Stimulated activated CD4-positive, alpha-beta T cell treated with anti-CD3 and anti-CD28 coated beads, TNF-alpha, amount 100 ng/mL, for 48 hours (primary cell): Measurements from ENCODE around the gene TBC1D19.
A peak's percentile ranks its signal among the peaks of the same experiment; 100 is the strongest.
"Not testable (repeated sequence)": the region's sequence is repeated elsewhere in the genome, so short reads cannot be mapped to it uniquely, and the experiment has no call there.

Source experiments
- DNase-seq, 3 donors: peaks; one replicate each; pipeline ENCODE4 v3.0.0-alpha.2; 2020; ENCODE audit warnings: low read depth in 3 of 3

The TBC1D19 gene, protein sequence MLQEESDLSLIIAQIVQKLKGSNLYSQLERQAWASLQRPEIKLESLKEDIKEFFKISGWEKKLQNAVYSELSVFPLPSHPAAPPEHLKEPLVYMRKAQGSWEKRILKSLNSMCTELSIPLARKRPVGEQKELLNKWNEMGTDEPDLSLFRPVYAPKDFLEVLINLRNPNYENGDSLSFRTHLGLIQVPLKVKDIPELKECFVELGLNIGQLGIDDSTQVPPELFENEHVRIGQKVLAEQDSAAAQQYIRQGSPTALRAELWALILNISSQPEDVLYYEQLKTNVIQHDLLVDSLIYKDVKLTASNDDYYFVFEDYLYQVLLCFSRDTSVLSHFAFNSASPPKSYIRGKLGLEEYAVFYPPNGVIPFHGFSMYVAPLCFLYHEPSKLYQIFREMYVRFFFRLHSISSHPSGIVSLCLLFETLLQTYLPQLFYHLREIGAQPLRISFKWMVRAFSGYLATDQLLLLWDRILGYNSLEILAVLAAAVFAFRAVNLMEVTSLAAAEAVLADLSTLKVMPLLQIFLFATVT

GRCh38 chr4:26583865-26584652 lies at the start of gene TBC1D19:
Gene TBC1D19, plus strand, starts transcription at chr4:26584084. Its CDS starts 110 bp downstream, at chr4:26584194.
- DNase-seq: peak; percentile 75 to 81 (median 80)

DNA sequence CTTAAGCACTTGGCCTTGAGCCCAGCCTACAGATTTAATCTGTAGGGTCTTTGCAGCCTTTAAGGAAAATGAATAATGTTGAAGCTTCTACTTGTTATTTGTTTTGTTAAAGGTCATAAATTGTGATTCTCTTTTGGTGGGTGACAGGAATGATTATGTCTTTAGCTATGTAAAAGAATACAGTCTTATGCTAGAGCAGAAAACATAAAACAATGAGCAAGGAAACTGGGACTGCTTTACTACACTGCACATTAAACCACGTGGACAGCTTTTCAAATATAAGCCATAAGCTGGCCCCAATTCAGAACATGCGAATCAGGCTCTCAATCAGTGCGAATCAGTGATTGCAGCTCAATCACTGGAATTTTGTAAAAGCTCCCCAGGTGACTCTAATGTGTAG lies 40.9 kb upstream of the TBC1D19 start:
- no peak for DNase-seq

DNA sequence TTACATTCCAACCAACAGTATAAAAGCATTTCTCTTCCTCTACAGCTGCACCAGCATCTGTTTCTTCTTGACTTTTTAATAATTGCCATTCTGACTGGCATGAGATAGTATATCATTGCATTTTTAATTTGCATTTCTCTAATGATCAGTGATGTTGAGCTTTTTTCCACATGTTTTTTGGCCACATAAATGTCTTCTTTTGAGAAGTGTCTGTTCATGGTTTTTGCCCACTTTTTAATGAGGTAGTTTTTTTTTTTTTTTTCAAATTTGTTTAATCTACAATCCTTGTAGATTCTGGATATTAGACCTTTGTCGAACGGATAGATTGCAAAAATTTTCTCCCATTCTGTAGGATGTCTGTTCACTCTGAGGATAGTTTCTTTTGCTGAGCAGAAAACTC lies 39.5 kb upstream of the TBC1D19 start:
- DNase-seq: no peak

GRCh38 chr4:26548379-26548778 lies 35.5 kb upstream of the TBC1D19 start:
- not testable (repeated sequence) for DNase-seq

DNA sequence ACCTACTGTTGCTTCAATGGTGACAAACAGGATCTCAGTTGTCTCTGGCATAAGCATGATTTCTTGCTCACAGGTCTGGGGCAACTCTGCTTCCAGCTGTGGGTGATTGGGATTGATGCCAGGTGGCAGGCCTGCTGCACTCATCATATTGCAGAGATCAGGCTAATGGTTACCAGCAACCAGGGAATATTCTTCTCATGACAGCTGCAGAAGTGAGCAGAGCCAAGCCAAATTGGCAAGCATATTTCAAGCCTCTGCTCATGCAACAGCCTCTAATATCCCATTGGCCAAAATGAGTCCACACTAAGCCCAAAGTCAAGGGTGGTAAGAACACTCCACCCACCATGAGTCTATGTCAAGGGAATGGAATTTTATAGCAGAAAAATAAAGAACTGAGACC lies 26.7 kb upstream of the TBC1D19 start:
- no peak for DNase-seq

DNA sequence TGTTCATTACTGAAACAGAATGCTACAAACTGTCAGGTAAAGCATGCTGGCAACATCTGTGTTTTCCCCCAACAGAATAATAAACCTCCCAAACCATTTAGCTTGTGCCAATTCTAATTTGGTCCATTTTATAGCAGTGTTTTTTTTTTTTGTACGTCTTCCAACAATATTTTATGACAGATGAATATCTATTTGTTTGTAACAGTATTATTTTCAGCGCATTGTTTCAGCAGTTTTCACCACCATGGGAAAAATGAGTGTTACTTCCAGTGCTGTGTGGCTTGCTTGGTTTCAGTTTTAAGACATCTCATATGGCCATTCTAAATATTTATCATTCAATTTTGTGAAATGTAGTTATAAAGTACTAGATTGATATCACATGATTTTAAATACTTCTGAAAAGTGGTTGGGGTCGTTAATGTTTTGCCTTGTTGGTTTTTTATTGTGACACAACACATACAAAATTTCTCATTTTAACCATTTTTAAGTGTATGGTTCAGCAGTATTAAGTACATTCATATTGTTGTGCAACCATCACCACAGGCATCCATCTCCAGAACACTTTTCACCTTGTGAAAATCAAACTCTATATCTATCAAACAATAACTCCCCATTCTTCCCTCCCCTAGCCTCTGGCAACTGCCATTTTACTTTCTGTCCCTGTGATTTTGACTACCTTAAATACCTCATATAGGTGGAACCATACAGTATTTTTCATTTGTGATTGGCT lies 25.6 kb upstream of the TBC1D19 start:
- DNase-seq: no peak

DNA sequence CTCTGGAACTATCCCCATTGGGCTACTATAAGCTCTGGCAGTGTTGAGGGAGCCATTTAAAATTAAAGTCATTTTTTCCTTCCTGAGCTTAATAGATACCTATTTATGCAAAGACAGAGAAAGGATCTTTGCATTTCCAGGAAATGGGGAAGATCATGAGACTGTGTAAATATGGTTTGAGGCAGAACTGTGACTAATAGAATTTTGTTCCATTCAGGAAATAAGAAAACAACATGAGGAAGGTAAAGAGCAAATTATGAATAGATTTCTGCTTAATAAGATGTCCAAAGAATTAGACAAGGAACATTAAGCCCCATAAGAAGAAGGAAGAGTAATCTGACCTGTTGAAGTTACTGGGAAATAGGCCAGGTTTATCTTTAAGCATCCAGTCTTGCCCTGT lies 17.8 kb upstream of the TBC1D19 start:
- no peak for DNase-seq

- no peak for DNase-seq
Observed at GRCh38 chr4:26568446-26568994, 15.4 kb upstream of the TBC1D19 start.

- DNase-seq: no peak
Observed at GRCh38 chr4:26570596-26570995, 13.3 kb upstream of the TBC1D19 start.

- no peak for DNase-seq
Observed at GRCh38 chr4:26573389-26573794, 10.5 kb upstream of the TBC1D19 start.

- DNase-seq: no peak
Observed at GRCh38 chr4:26574563-26574962, 9.3 kb upstream of the TBC1D19 start.

DNA sequence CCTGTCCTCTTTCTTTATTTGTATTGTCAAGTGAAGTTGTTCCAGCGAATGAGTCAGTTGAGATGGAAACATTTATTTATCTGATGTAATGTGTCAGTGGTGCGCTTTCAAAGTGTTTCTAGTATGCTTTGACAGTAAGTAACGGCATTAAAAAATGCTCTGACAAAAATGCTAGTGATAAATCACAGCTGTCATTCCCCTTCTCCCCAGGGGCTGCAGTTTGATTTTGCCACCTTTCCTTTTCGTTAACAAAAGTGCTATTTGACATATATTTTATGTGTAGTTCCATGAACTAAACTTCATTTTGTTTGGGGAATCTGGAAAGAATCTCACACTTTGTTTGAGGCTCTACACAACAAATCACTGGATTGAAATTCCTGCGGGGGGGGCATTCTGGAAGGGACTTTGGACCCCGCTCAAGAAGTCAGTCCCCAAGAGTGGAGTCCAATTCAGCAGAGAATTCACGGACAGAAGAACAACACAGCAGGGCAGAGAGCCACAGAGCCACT lies 7.6 kb upstream of the TBC1D19 start:
- DNase-seq: no peak

DNA sequence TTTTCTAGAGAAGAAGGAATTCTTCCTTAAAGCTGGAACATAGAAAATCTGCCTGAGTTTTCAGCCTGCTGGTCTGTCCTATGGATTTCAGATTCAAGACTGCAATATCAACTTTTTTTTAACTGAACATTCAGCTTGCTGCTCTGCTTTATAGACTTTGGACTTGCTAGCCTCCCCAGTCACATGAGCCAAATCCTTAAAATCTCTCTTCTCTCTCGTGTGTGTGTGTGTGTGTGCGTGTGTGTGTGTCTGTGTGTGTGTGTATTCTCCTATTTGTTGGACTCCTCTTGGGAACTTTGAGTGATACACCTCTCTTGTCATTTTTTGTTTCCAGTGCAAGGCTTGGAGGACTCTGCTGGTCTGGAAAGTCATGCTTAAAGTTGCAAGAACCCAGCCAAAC lies 6.8 kb upstream of the TBC1D19 start:
- no peak for DNase-seq

DNA sequence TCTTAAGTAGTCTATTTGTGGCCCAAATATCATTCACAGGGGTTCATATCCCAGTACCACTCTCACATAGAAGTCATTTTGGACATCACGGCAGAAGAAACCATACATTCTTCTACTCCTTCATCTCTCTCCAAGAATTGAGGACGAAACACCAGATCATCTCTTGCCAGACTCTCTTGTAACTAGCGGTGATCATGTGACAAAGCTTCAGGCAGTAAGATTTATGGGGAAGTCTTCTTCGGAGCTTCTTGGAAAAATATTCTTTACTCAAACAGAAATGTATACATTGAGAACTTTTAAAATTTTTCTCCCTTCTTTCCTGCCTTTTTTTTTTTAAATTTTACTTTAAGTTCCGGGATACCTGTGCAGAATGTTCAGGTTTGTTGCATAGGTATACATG lies 4.7 kb upstream of the TBC1D19 start:
- DNase-seq: no peak

DNA sequence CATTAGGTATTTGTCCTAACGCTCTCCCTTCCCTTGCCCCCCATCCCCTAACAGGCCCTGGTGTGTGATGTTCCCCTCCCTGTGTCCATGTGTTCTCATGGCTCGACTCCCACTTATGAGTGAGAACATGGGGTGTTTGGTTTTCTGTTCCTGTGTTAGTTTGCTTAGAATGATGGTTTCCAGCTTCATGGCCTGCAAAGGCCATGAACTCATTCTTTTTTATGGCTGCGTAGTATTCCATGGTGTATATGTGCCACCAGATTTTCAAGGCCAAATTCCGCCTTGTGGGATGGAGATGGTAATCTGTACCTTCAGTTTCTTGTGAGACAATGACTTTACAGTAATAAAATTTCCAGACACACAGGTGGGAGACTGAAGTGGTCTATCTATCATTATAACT lies 2.5 kb upstream of the TBC1D19 start:
- DNase-seq: not testable (repeated sequence)

DNA sequence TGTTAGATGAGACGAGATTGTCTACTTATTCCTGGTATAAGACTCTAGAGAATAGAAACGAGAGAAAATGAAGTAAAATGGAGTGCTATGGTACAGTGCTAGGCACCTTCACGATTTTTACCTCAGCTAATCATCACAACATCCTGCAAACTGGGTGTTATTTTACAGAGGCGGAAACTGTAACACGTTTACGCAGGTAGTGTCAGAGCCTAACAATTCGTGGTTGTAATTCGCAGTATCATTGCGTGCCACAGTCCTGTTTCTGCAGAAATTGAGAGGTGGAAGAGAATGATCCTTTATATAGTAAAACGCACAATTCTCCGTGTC lies 383 bp upstream of the TBC1D19 start:
- DNase-seq: no peak

GRCh38 chr4:26584725-26585124 lies 841 bp downstream of the TBC1D19 start:
- no peak for DNase-seq

DNA sequence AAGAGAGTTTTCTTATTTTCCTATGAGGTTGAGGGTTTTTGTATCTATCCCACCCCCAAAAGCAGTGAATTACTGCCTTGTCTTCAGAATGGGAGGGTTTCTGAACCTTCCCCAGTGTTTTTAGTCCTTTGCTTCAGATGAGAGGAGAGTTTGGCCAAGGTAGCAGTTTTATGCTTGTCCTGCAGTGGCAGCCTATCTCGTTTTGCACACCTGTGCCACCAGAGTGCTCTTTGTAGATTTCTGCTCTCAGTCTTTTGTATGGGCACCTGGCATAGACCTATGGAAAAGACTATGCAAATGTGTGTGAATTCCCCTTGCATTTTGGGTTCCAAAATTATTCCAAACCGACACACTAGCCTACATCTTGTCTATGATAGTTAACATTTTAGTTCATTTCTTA lies 5.8 kb downstream of the TBC1D19 start:
- DNase-seq: no peak

- no peak for DNase-seq
Observed at GRCh38 chr4:26590639-26591038, 6.8 kb downstream of the TBC1D19 start.

DNA sequence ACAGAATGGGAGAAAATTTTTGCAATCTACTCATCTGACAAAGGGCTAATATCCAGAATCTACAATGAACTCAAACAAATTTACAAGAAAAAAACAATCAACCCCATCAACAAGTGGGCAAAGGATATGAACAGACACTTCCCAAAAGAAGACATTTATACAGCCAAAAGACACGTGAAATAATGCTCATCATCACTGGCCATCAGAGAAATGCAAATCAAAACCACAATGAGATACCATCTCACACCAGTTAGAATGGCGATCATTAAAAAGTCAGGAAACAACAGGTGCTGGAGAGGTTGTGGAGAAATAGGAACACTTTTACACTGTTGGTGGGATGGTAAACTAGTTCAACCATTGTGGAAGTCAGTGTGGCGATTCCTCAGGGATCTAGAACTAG lies 9.7 kb downstream of the TBC1D19 start:
- DNase-seq: not testable (repeated sequence)

DNA sequence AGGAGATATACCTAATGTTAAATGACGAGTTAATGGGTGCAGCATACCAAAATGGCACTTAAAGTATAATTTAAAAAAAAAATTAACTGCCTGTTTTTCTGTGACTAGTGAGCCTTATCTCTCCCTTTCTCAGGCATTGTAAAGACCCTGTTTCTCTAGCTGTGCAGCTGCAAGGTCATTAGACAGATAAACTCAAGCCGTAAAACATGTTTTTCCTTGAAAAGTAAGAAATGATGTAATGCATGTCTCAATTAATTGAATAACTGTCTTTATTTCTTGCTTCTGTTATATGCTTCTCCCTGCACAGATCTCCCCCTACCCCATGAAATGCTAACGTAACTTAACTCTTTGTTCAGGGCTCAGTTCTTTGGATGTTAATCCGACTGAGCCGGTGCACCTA lies 10.5 kb downstream of the TBC1D19 start:
- DNase-seq: no peak

GRCh38 chr4:26594778-26595177 lies 10.9 kb downstream of the TBC1D19 start:
- no peak for DNase-seq
